Activated naive CD8-positive, alpha-beta T cell (primary cell): ENCODE data around the gene EID1.
"Not testable (repeated sequence)": the region's sequence is repeated elsewhere in the genome, so short reads cannot be mapped to it uniquely, and the experiment has no call there.

ENCODE experiments used
- H3K27ac Mint-ChIP-seq: one replicate; pipeline ENCODE4 v1.8.0; 2021; ENCODE audit warnings: mixed read lengths
- H3K27me3 Mint-ChIP-seq: one replicate; pipeline ENCODE4 v1.8.0; 2021; ENCODE audit warnings: mixed read lengths
- H3K36me3 Mint-ChIP-seq: one replicate; pipeline ENCODE4 v1.8.0; 2021; ENCODE audit warnings: mixed read lengths
- H3K4me1 Mint-ChIP-seq: one replicate; pipeline ENCODE4 v1.8.0; 2021; ENCODE audit warnings: low read depth, mixed read lengths
- H3K4me3 Mint-ChIP-seq: one replicate; pipeline ENCODE4 v1.8.0; 2021; ENCODE audit warnings: mild to moderate bottlenecking, mixed read lengths
- H3K9me3 Mint-ChIP-seq: one replicate; pipeline ENCODE4 v1.8.0; 2021; ENCODE audit warnings: low read depth, mixed read lengths

Gene EID1

DNA sequence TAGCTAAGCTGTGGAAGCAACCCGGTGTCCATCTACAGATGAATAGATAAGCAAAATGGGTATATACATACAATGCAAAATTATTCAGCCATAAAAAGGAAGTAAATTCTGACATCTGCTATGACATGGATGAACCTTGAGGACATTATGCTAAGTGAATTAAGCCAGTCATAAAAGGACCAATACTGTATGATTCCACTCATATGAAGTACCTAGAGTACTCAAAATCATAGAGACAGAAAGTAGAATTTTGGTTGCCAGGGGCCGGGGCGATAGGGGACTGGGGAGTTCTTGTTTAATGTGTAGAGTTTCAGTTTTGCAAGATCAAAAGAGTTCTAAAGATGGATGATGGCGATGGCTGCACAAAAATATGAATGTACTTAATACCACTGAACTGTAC is 10.3 kb downstream of the EID1 start:
- Mint-ChIP-seq H3K27me3 (peaks cover 10% of the 10 kb centered on the region), H3K36me3 (peaks cover 3% of the 10 kb centered on the region), H3K9me3 (no peaks in the 10 kb centered on the region), H3K27ac (no peak overlapping the region), H3K4me1 (no peaks in the 10 kb centered on the region), H3K4me3 (no peak overlapping the region)

GRCh38 chr15:48888836-48889235 is 10.9 kb downstream of the EID1 start:
- no peaks in the 10 kb centered on the region for H3K9me3 Mint-ChIP-seq
- peaks cover 3% of the 10 kb centered on the region for H3K36me3 Mint-ChIP-seq
- H3K27ac Mint-ChIP-seq, result no peak overlapping the region
- no peak overlapping the region for H3K4me3 Mint-ChIP-seq
- H3K4me1 Mint-ChIP-seq, result no peaks in the 10 kb centered on the region
- peaks cover 10% of the 10 kb centered on the region for H3K27me3 Mint-ChIP-seq

DNA sequence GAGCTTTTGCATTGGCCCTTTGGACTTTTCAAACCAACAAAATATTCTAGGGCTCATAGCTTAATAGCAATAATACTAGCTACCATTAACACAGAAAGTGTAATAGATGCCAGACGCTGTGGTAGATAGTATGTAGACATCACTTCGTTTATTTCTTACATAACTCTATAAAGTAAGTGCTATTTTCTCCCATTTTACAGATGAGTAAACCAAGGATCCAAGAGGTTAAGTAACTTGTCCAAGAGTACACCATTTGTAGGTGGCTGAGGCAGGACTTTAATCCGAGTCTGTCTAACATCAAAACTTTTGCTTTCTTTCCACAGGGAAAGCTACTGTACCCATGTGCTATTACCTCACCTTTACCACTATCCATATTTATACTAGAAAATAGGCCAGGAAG is 12.0 kb downstream of the EID1 start:
- H3K4me1 Mint-ChIP-seq, result no peaks in the 10 kb centered on the region
- H3K36me3 Mint-ChIP-seq, result peaks cover 3% of the 10 kb centered on the region
- no peak overlapping the region for H3K27ac Mint-ChIP-seq
- H3K4me3 Mint-ChIP-seq, result no peak overlapping the region
- peaks cover 10% of the 10 kb centered on the region for H3K27me3 Mint-ChIP-seq
- H3K9me3 Mint-ChIP-seq, result no peaks in the 10 kb centered on the region

GRCh38 chr15:48890375-48890972 is 12.5 kb downstream of the EID1 start:
- no peaks in the 10 kb centered on the region for H3K9me3 Mint-ChIP-seq
- H3K4me1 Mint-ChIP-seq, result no peaks in the 10 kb centered on the region
- no peak overlapping the region for H3K27ac Mint-ChIP-seq
- peaks cover 12% of the 10 kb centered on the region for H3K27me3 Mint-ChIP-seq
- H3K36me3 Mint-ChIP-seq, result peaks cover 3% of the 10 kb centered on the region
- no peak overlapping the region for H3K4me3 Mint-ChIP-seq

- no peak overlapping the region for H3K27ac Mint-ChIP-seq
- H3K4me3 Mint-ChIP-seq, result no peak overlapping the region
- peaks cover 12% of the 10 kb centered on the region for H3K27me3 Mint-ChIP-seq
- H3K36me3 Mint-ChIP-seq, result peaks cover 3% of the 10 kb centered on the region
- H3K4me1 Mint-ChIP-seq, result no peaks in the 10 kb centered on the region
- no peaks in the 10 kb centered on the region for H3K9me3 Mint-ChIP-seq
These were observed 13.4 kb downstream of the EID1 start for GRCh38 chr15:48891232-48891765.

DNA sequence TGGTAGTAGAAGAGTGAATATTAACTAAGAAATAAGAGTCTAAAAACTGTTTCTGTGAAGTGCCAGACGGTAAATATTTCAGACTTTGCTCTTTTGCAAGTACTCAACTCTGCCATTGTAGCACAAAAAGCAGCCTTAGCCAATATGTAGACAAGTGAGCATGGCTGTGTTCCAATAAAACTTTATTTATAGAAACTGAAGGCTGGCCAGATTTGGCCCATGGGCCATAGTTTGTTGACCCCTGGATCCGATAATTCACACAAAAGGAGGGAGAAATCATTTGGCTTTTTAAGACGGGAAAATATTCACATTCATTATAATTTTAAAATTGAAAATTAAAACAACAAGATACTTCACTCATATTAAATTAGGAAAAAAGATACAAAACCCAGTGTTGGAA is 15.4 kb downstream of the EID1 start:
- Mint-ChIP-seq H3K27ac (no peak overlapping the region), H3K9me3 (no peaks in the 10 kb centered on the region), H3K4me1 (no peaks in the 10 kb centered on the region), H3K36me3 (no peaks in the 10 kb centered on the region), H3K27me3 (peaks cover 16% of the 10 kb centered on the region), H3K4me3 (no peak overlapping the region)

- peaks cover 3% of the 10 kb centered on the region for H3K4me1 Mint-ChIP-seq
- no peak overlapping the region for H3K27ac Mint-ChIP-seq
- H3K27me3 Mint-ChIP-seq, result peaks cover 13% of the 10 kb centered on the region
- no peaks in the 10 kb centered on the region for H3K9me3 Mint-ChIP-seq
- no peak overlapping the region for H3K4me3 Mint-ChIP-seq
- H3K36me3 Mint-ChIP-seq, result no peaks in the 10 kb centered on the region
These were observed 19.2 kb downstream of the EID1 start for GRCh38 chr15:48896869-48897814.

- Mint-ChIP-seq H3K4me1 (peaks cover 3% of the 10 kb centered on the region), H3K9me3 (no peaks in the 10 kb centered on the region), H3K36me3 (no peaks in the 10 kb centered on the region), H3K27ac (no peak overlapping the region), H3K27me3 (peaks cover 11% of the 10 kb centered on the region), H3K4me3 (no peak overlapping the region)
These were observed 20.1 kb downstream of the EID1 start for GRCh38 chr15:48898032-48898431.

DNA sequence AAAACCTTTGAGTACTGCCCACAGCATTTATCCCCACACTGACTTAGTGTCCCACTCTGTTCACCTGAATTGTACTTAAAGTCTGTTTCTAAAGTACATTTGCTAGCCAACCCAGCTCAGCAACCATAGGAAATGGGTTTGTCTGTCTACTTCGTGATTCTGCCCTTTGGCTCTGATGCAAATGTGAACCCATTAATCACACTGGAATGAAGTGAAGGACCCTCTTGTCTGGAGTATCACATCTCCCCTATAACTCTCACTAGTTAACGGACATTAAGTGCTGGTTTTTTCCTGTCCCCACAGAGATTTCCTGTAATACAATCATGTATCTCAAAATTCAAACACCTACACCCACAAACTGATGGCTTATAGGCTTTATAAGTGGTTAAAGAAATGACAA is 20.5 kb downstream of the EID1 start:
- Mint-ChIP-seq H3K36me3 (no peaks in the 10 kb centered on the region), H3K4me3 (no peak overlapping the region), H3K27ac (no peak overlapping the region), H3K4me1 (peaks cover 3% of the 10 kb centered on the region), H3K9me3 (no peaks in the 10 kb centered on the region), H3K27me3 (peaks cover 11% of the 10 kb centered on the region)

DNA sequence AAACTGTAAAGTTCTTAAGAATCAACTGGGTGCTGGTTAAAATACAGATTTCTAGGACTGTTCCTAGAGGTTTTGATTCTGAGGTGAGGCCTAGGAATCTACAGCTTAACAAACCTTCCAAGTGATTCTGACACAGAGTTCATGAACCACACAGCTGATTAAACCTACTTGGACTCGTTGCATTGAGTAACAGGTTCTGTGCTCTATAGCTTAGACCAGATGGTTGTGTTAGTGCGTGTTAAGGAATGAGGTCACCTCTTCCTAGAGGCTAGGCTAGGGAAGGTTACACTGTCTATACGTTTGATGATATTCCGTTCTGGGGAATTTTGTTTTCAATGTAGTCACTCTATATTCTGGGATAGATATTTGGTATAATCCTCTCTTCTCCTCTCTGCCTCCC is 21.9 kb downstream of the EID1 start:
- Mint-ChIP-seq H3K4me3 (no peak overlapping the region), H3K4me1 (peaks cover 3% of the 10 kb centered on the region), H3K9me3 (no peaks in the 10 kb centered on the region), H3K36me3 (no peaks in the 10 kb centered on the region), H3K27ac (no peak overlapping the region), H3K27me3 (peaks cover 11% of the 10 kb centered on the region)

- Mint-ChIP-seq H3K9me3 (no peaks in the 10 kb centered on the region), H3K27ac (no peak overlapping the region), H3K36me3 (no peaks in the 10 kb centered on the region), H3K4me1 (peaks cover 4% of the 10 kb centered on the region), H3K27me3 (no peaks in the 10 kb centered on the region), H3K4me3 (no peak overlapping the region)
These were observed 26.8 kb downstream of the EID1 start for GRCh38 chr15:48904758-48905157.

GRCh38 chr15:48905216-48905615 is 27.3 kb downstream of the EID1 start:
- H3K27ac Mint-ChIP-seq, result peak overlapping the region; percentile 71
- no peak overlapping the region for H3K4me3 Mint-ChIP-seq
- no peaks in the 10 kb centered on the region for H3K36me3 Mint-ChIP-seq
- H3K27me3 Mint-ChIP-seq, result no peaks in the 10 kb centered on the region
- peaks cover 4% of the 10 kb centered on the region for H3K4me1 Mint-ChIP-seq
- no peaks in the 10 kb centered on the region for H3K9me3 Mint-ChIP-seq

- Mint-ChIP-seq H3K4me1 (peaks cover 4% of the 10 kb centered on the region), H3K36me3 (no peaks in the 10 kb centered on the region), H3K27me3 (no peaks in the 10 kb centered on the region), H3K4me3 (no peak overlapping the region), H3K9me3 (no peaks in the 10 kb centered on the region), H3K27ac (peak overlapping the region; percentile 71)
These were observed 27.9 kb downstream of the EID1 start for GRCh38 chr15:48905847-48906246.

GRCh38 chr15:48909313-48909712 is 31.4 kb downstream of the EID1 start:
- H3K4me1 Mint-ChIP-seq, H3K36me3 Mint-ChIP-seq, H3K27me3 Mint-ChIP-seq, H3K9me3 Mint-ChIP-seq, H3K27ac Mint-ChIP-seq, H3K4me3 Mint-ChIP-seq: not testable (repeated sequence)

- not testable (repeated sequence) for H3K4me3 Mint-ChIP-seq
These were observed 32.6 kb downstream of the EID1 start for GRCh38 chr15:48910554-48910953.

More at GRCh38 chr15:48910554-48910953, 32.6 kb downstream of the EID1 start:
- H3K4me1 Mint-ChIP-seq, H3K27ac Mint-ChIP-seq, H3K36me3 Mint-ChIP-seq, H3K27me3 Mint-ChIP-seq, H3K9me3 Mint-ChIP-seq: not testable (repeated sequence)
